Stimulated activated effector memory CD8-positive, alpha-beta T cell treated with anti-CD3 and anti-CD28 coated beads, Interleukin-12 subunit alpha, Interleukin-12 subunit beta, amount 100 ng/mL, for 72 hours (primary cell): ENCODE data around the gene ZNF407.
A peak's percentile ranks its signal among the peaks of the same experiment; 100 is the strongest.

Experiments
- ATAC-seq: fragments of 150-1000 bp; cut with Tn5 transposase; 2 replicates; pipeline ENCODE4 v1.10.0; 2021
- DNase-seq, 2 donors: peaks; one replicate each; pipeline ENCODE4 v3.0.0; 2021 to 2022; ENCODE audit warnings: low spot score in 2 of 2
- H3K27ac Mint-ChIP-seq: one replicate; pipeline ENCODE4 v1.8.0; 2022; ENCODE audit warnings: mild to moderate bottlenecking, mixed read lengths
- H3K36me3 Mint-ChIP-seq: one replicate; pipeline ENCODE4 v1.8.0; 2022; ENCODE audit warnings: mild to moderate bottlenecking, mixed read lengths
- H3K4me1 Mint-ChIP-seq: one replicate; pipeline ENCODE4 v1.8.0; 2022; ENCODE audit warnings: mixed read lengths
- H3K4me3 Mint-ChIP-seq: one replicate; pipeline ENCODE4 v1.8.0; 2022; ENCODE audit warnings: mild to moderate bottlenecking, mixed read lengths
- H3K9me3 Mint-ChIP-seq: one replicate; pipeline ENCODE4 v1.8.0; 2022; ENCODE audit warnings: mixed read lengths

The ZNF407 gene

DNA sequence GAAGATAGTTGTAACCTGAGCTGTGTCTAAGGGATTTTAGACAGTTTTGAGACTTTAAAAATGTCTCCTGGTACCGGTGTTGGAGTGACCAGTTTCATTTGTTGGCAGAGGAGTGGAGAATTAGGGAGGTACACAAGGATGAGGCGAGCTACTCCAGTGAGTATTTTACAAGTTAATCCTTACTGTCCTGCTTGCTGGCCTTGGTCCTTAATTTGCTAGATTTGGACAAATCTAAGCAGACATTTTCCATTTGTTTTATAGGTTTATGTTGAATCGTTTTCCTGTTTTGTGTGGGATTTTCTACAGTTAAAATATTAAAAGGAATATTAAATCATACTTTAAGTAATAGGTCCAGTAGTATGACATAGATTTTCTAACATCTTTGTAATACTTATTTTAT, 101.8 kb downstream of the ZNF407 start:
- H3K4me1 Mint-ChIP-seq: no peaks in the 10 kb centered on the region
- ATAC-seq (no peak), DNase-seq (no peak)
- no peak overlapping the region for H3K27ac Mint-ChIP-seq
- no peaks in the 10 kb centered on the region for H3K9me3 Mint-ChIP-seq
- H3K36me3 Mint-ChIP-seq: no peaks in the 10 kb centered on the region
- no peak overlapping the region for H3K4me3 Mint-ChIP-seq

- Mint-ChIP-seq H3K9me3 (no peaks in the 10 kb centered on the region), H3K36me3 (no peaks in the 10 kb centered on the region), H3K4me3 (no peak overlapping the region), H3K27ac (no peak overlapping the region), H3K4me1 (peaks cover 6% of the 10 kb centered on the region)
- ATAC-seq: peak; percentile 61
- DNase-seq: no peak
These were observed 105.3 kb downstream of the ZNF407 start for GRCh38 chr18:74702950-74703349.

- Mint-ChIP-seq H3K27ac (no peak overlapping the region), H3K9me3 (no peaks in the 10 kb centered on the region), H3K4me3 (no peak overlapping the region), H3K36me3 (peaks cover 4% of the 10 kb centered on the region), H3K4me1 (peaks cover 15% of the 10 kb centered on the region)
- no peak for DNase-seq
- no peak for ATAC-seq
These were observed 110.5 kb downstream of the ZNF407 start for GRCh38 chr18:74708169-74708568.

- no peaks in the 10 kb centered on the region for H3K9me3 Mint-ChIP-seq
- H3K27ac Mint-ChIP-seq: no peak overlapping the region
- ATAC-seq: no peak
- H3K4me1 Mint-ChIP-seq: peaks cover 15% of the 10 kb centered on the region
- peaks cover 4% of the 10 kb centered on the region for H3K36me3 Mint-ChIP-seq
- no peak overlapping the region for H3K4me3 Mint-ChIP-seq
- no peak for DNase-seq
These were observed 111.8 kb downstream of the ZNF407 start for GRCh38 chr18:74709452-74709851.

- Mint-ChIP-seq H3K9me3 (no peaks in the 10 kb centered on the region), H3K27ac (no peak overlapping the region), H3K4me1 (peaks cover 9% of the 10 kb centered on the region), H3K4me3 (no peak overlapping the region), H3K36me3 (no peaks in the 10 kb centered on the region)
- DNase-seq: no peak
- ATAC-seq: no peak
These were observed 116.5 kb downstream of the ZNF407 start for GRCh38 chr18:74714120-74714519.

DNA sequence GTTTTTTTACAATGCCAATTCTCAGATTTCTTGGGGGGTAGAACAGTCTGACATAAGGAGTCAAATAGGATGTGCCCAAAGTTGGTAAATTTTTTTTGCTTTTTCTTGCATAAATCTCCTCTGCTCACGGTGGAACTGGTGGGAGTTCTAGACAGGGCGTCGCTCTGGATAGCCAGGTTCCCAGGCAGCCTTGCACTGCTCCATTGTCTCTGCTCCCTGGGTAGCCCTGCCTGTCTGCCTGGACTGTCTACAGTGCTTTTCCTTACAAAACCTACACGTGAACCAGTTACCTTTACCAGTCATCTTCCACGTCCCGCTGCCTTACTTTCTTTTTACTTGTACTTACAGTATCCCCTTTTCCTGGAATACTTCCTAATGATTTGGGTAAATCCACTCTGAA, 117.1 kb downstream of the ZNF407 start:
- Mint-ChIP-seq H3K4me3 (no peak overlapping the region), H3K9me3 (no peaks in the 10 kb centered on the region), H3K36me3 (no peaks in the 10 kb centered on the region), H3K27ac (no peak overlapping the region), H3K4me1 (peaks cover 9% of the 10 kb centered on the region)
- DNase-seq: no peak
- no peak for ATAC-seq

- no peak for DNase-seq
- no peak overlapping the region for H3K4me3 Mint-ChIP-seq
- H3K4me1 Mint-ChIP-seq: peaks cover 11% of the 10 kb centered on the region
- H3K9me3 Mint-ChIP-seq: no peaks in the 10 kb centered on the region
- ATAC-seq: no peak
- H3K27ac Mint-ChIP-seq: no peak overlapping the region
- no peaks in the 10 kb centered on the region for H3K36me3 Mint-ChIP-seq
These were observed 117.6 kb downstream of the ZNF407 start for GRCh38 chr18:74715306-74715705.

DNA sequence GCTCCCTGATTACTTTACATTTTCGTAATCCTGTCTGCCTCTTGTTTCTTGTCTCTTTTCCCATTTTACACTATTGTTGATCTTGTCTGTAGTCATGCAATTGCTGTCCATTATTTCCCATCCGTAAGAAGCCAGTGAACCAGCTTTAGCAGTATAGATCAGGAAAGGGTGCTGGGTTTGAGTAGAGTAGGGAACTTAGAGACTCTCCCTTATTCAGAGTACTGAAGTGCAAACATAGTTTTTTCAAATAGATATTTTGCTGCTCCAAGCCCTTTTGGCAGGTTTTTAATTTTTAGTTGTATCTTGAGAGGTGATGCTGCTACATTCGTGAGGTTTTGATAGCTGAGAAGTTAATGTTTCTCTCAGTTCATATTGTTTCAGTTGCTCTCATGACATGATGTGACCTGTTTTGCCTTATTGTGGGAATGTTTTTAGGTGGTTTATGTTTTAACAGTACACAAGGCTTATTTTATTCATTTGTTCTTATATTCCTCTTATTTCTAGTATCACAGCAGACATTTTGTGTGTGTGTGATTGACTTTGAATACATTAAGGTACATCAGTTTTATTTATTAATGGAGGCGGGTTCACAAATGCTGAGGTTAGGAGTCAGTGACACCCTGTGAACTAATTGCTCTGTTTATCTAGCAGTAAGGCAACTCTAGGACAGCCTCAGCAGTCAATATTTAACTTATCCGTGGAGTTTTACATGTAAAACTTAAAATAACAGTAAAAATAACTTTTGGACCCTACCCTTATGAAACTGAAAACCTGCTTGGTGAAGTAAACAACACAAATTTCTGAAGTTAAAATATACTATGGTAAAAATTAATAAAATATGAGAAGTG, 118.4 kb downstream of the ZNF407 start:
- DNase-seq (no peak), ATAC-seq (no peak)
- Mint-ChIP-seq H3K4me1 (peaks cover 18% of the 10 kb centered on the region), H3K4me3 (no peak overlapping the region), H3K9me3 (no peaks in the 10 kb centered on the region), H3K36me3 (no peaks in the 10 kb centered on the region), H3K27ac (no peak overlapping the region)

DNA sequence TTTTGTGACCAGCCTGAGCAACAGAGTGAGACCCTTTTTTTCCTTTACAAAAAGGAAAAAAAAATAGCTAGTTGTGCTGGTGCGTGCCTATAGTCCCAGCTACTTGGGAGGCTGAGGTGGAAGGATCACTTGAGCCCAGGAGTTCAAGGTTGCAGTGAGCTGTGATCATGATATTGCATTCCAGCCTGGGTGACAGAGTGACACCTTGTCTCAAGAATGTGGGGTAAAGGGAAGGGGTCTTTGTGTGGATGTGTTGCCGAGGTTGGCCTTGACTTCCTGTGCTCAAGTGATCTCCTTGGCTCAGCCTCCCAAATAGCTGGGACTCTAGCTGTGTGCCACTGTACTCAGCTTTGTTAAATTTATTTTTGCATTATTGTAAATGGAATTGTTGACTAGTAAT, 120.6 kb downstream of the ZNF407 start:
- ATAC-seq (no peak), DNase-seq (no peak)
- H3K27ac Mint-ChIP-seq: no peak overlapping the region
- H3K36me3 Mint-ChIP-seq: no peaks in the 10 kb centered on the region
- H3K4me3 Mint-ChIP-seq: no peak overlapping the region
- peaks cover 23% of the 10 kb centered on the region for H3K4me1 Mint-ChIP-seq
- H3K9me3 Mint-ChIP-seq: no peaks in the 10 kb centered on the region

GRCh38 chr18:74722237-74722636, 124.6 kb downstream of the ZNF407 start:
- H3K36me3 Mint-ChIP-seq: no peaks in the 10 kb centered on the region
- ATAC-seq: no peak
- peaks cover 28% of the 10 kb centered on the region for H3K4me1 Mint-ChIP-seq

GRCh38 chr18:74724186-74724585, 126.5 kb downstream of the ZNF407 start:
- Mint-ChIP-seq H3K27ac (no peak overlapping the region), H3K4me1 (peaks cover 34% of the 10 kb centered on the region), H3K9me3 (no peaks in the 10 kb centered on the region), H3K4me3 (no peak overlapping the region), H3K36me3 (no peaks in the 10 kb centered on the region)
- no peak for DNase-seq
- no peak for ATAC-seq

More at GRCh38 chr18:74722237-74722636, 124.6 kb downstream of the ZNF407 start:
- DNase-seq: no peak
- no peak overlapping the region for H3K4me3 Mint-ChIP-seq
- H3K27ac Mint-ChIP-seq: peak overlapping the region; percentile 18
- H3K9me3 Mint-ChIP-seq: no peaks in the 10 kb centered on the region

GRCh38 chr18:74725690-74726089, 128.0 kb downstream of the ZNF407 start:
- no peaks in the 10 kb centered on the region for H3K9me3 Mint-ChIP-seq
- no peaks in the 10 kb centered on the region for H3K36me3 Mint-ChIP-seq
- H3K4me3 Mint-ChIP-seq: no peak overlapping the region
- H3K4me1 Mint-ChIP-seq: peaks cover 28% of the 10 kb centered on the region
- ATAC-seq (no peak), DNase-seq (no peak)
- no peak overlapping the region for H3K27ac Mint-ChIP-seq

DNA sequence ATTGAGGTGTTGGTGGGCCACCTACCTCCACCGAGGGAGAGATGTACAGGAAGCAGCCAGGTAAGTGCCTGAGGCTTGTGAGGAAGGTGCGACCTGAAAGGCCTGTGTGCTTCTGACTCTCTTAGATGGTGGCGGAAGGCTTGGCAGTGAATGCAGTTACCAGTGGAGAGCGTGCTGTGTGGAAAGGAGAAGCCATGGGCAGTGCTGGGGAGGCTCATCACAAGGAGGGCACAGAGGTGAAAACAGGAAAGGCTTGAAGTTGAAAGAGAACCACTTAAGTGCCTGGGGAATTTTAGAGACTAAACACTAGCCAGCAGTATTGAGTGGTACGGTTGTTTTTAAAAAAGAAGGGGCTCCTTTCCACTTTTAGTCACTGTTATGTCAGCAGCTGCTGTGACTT, 130.9 kb downstream of the ZNF407 start:
- no peak for DNase-seq
- no peak overlapping the region for H3K4me3 Mint-ChIP-seq
- H3K4me1 Mint-ChIP-seq: peaks cover 11% of the 10 kb centered on the region
- peak overlapping the region; percentile 10 for H3K27ac Mint-ChIP-seq
- no peaks in the 10 kb centered on the region for H3K36me3 Mint-ChIP-seq
- ATAC-seq: no peak
- H3K9me3 Mint-ChIP-seq: no peaks in the 10 kb centered on the region

GRCh38 chr18:74731097-74731496, 133.4 kb downstream of the ZNF407 start:
- no peaks in the 10 kb centered on the region for H3K36me3 Mint-ChIP-seq
- no peak for ATAC-seq
- no peak for DNase-seq

DNA sequence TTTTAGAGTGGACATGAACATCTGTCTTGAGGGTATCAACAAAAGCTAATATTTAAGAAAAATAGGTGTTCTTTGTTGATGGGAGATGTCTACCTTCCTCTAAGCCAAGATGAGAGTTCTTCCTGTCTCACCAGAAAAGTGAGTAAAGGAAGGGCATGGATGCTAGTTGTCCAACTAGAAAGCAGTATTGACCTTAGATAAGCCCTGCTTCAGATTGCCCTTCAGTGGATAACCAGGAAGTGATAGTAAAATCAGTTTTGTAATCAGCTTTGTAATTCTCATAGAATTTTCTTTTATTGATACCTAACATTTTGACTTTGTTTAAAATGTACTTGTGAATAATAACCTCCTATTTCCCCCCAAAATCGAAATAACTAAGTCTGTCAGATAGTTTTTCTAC, 134.7 kb downstream of the ZNF407 start:
- no peaks in the 10 kb centered on the region for H3K9me3 Mint-ChIP-seq

More at GRCh38 chr18:74731097-74731496, 133.4 kb downstream of the ZNF407 start:
- H3K4me3 Mint-ChIP-seq: no peak overlapping the region
- H3K9me3 Mint-ChIP-seq: no peaks in the 10 kb centered on the region
- H3K4me1 Mint-ChIP-seq: peaks cover 16% of the 10 kb centered on the region
- H3K27ac Mint-ChIP-seq: no peak overlapping the region

DNA sequence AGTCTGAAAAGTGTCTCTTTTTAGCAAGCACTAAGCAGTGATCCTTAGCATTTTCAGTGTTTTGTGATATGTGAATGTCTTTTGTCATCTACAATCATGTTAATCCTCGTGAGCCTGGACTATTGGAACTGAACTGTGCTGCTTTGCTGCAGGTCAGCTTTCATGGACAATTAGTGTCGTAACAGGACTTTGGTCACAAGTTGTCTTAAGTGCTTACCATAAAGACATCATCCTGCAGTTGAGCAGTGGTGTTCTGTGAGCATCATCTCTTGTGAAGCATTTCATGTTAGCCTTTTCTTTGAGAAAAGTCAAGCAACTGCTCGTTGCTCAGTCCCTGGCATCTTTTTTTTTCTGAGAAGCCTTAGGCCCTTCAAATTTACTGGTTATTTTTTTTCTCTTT, 135.9 kb downstream of the ZNF407 start:
- H3K36me3 Mint-ChIP-seq: no peaks in the 10 kb centered on the region
- H3K9me3 Mint-ChIP-seq: no peaks in the 10 kb centered on the region
- ATAC-seq: no peak
- H3K4me1 Mint-ChIP-seq: peaks cover 6% of the 10 kb centered on the region
- H3K4me3 Mint-ChIP-seq: no peak overlapping the region
- H3K27ac Mint-ChIP-seq: no peak overlapping the region
- DNase-seq: no peak

More for the DNA sequence above, 134.7 kb downstream of the ZNF407 start:
- no peak for DNase-seq
- Mint-ChIP-seq H3K4me3 (no peak overlapping the region), H3K27ac (no peak overlapping the region), H3K4me1 (peaks cover 10% of the 10 kb centered on the region), H3K36me3 (no peaks in the 10 kb centered on the region)
- ATAC-seq: no peak
